ENCODE data around the gene CRP.

GRCh38 chr1:159715855-159716254 is 1.5 kb upstream of the CRP start:
- no peak for TF ChIP-seq CTCF (IDR thresholded peaks at IDR 0.05)
- no peak for TF ChIP-seq POLR2AphosphoS5 (IDR thresholded peaks at IDR 0.05)
- no peak for TF ChIP-seq POLR2A (IDR thresholded peaks at IDR 0.05)
- no peak for TF ChIP-seq EP300 (IDR thresholded peaks at IDR 0.05)
